Gastroesophageal sphincter (tissue), 4 donors: Measurements from ENCODE around the gene LDOC1. TPM values are rescaled to one million over a fixed set of nuclear protein-coding genes. Genes with fewer than 3 reads are reported as not detected.
A peak's percentile ranks its signal among the peaks of the same experiment; 100 is the strongest.

Experiments used
- ATAC-seq: fragments of 150-250 bp; one replicate; pipeline ENCODE4 v1.9.1; 2016; ENCODE audit warnings: mild to moderate bottlenecking, moderate library complexity
- H3K27ac ChIP-seq, 4 donors: fragments of 200-600 bp; sonication (generic) in 3 of 4; 1 replicate in 3 of 4; 2 replicates in 1 of 4; pipeline ENCODE4 v1.5.1; 2016 to 2019
- H3K27me3 ChIP-seq: fragments of 200-600 bp; sonication (generic); one replicate; pipeline ENCODE4 v1.5.1; 2019
- H3K36me3 ChIP-seq, 2 donors: fragments of 200-600 bp; sonication (generic); one replicate each; pipeline ENCODE4 v1.5.1; 2019; ENCODE audit warnings: control low read depth in 1 of 2
- H3K4me1 ChIP-seq, 3 donors: fragments of 200-600 bp; sonication (generic); 1 replicate in 2 of 3; 2 replicates in 1 of 3; pipeline ENCODE4 v1.5.1; 2016 to 2019; ENCODE audit warnings: control low read depth in 2 of 3
- H3K4me3 ChIP-seq, 2 donors: fragments of 200-600 bp; sonication (generic); one replicate each; pipeline ENCODE4 v1.5.1; 2019; ENCODE audit warnings: mild to moderate bottlenecking in 1 of 2, moderate library complexity in 1 of 2
- H3K9me3 ChIP-seq, 3 donors: fragments of 200-600 bp; sonication (generic); one replicate each; pipeline ENCODE4 v1.5.1; 2017 to 2019; ENCODE audit warnings: control low read depth in 2 of 3
- CTCF ChIP-seq, 4 experiments: fragments of 200-600 bp in 2 of 4; fragments of 450-650 bp in 2 of 4; sonication (generic) in 1 of 4; IDR thresholded peaks; one replicate each; pipeline ENCODE4 v1.5.1; 2017 to 2019; ENCODE audit warnings: antibody characterized with exemption in 4 of 4, mild to moderate bottlenecking in 2 of 4, moderate library complexity in 2 of 4
- EP300 ChIP-seq: sonication (generic); formaldehyde crosslinking; IDR thresholded peaks from one replicate; pipeline ENCODE4 v1.6.1; 2017; ENCODE audit warnings: antibody characterized with exemption, mild to moderate bottlenecking
- POLR2A ChIP-seq, 2 donors: fragments of 450-650 bp; IDR thresholded peaks; one replicate each; pipeline ENCODE4 v1.6.1; 2017; ENCODE audit warnings: antibody characterized with exemption in 2 of 2, mild to moderate bottlenecking in 2 of 2, moderate library complexity in 1 of 2
- POLR2AphosphoS5 ChIP-seq: sonication (generic); formaldehyde crosslinking; IDR thresholded peaks from one replicate; pipeline ENCODE4 v1.6.1; 2017; ENCODE audit warnings: antibody characterized with exemption
- WGBS, 2 donors: methylation state at CpG; one replicate each; pipeline ENCODE4 v1.1.5; 2018; ENCODE audit warnings: low coverage in 1 of 2; 5-methylcytosine and 5-hydroxymethylcytosine counted together
- total RNA-seq, 4 donors: library from RNA; depleted of rRNA; stranded (reverse); fragments of >200 nt; gene quantifications; one replicate each; pipeline ENCODE4 v1.1.0, GENCODE V29; 2016

Gene LDOC1
- 1 to 10 TPM; 2.1 to 8.5 (median 5.8) TPM for total RNA-seq

- 0 to 44% methylated on average over 5 to 8 of the region's 83 CpGs for WGBS, 2 donors
- Histone ChIP-seq H3K27me3 (no peaks in the 10 kb centered on the region), H3K36me3 (no peaks in the 10 kb centered on the region), H3K27ac (peak within 1 kb of the TSS in 3 of 4 donors; percentile 26 to 49 (median 45)), H3K9me3 (no peaks in the 10 kb centered on the region), H3K4me1 (peaks cover 0 to 7% (median 0%) of the 10 kb centered on the region in 3 donors), H3K4me3 (peak within 1 kb of the TSS; percentile 42 to 63)
- no peak for TF ChIP-seq EP300
- no peak for TF ChIP-seq POLR2AphosphoS5
- TF ChIP-seq POLR2A (IDR thresholded peaks at IDR 0.05), result no peak
- no peak for TF ChIP-seq CTCF (IDR thresholded peaks at IDR 0.05)
- ATAC-seq, result peak; percentile 87
These were observed at the start of gene LDOC1 for GRCh38 chrX:141176586-141177451. LDOC1 (minus strand) TSS chrX:141177129; CDS start chrX:141177021, 108 bp downstream.

- H3K36me3 ChIP-seq, result no peaks in the 10 kb centered on the region
- 58 to 92% methylated on average over 2 of the region's 2 CpGs for WGBS, 2 donors
- ATAC-seq, result no peak
- H3K27ac ChIP-seq, result no peak overlapping the region
- no peaks in the 10 kb centered on the region for H3K4me1 ChIP-seq
- no peak overlapping the region for H3K4me3 ChIP-seq
- TF ChIP-seq POLR2AphosphoS5, result no peak
- TF ChIP-seq EP300, result no peak
- no peak for TF ChIP-seq POLR2A (IDR thresholded peaks at IDR 0.05)
- no peak for TF ChIP-seq CTCF (IDR thresholded peaks at IDR 0.05)
- H3K9me3 ChIP-seq, result no peaks in the 10 kb centered on the region
- H3K27me3 ChIP-seq, result no peaks in the 10 kb centered on the region
These were observed 44.7 kb upstream of the LDOC1 start for GRCh38 chrX:141221611-141222010.

GRCh38 chrX:141220342-141221008 is 43.5 kb upstream of the LDOC1 start:
- ATAC-seq, result no peak

GRCh38 chrX:141214196-141214595 is 37.3 kb upstream of the LDOC1 start:
- no peak for ATAC-seq
- no peak overlapping the region for H3K4me3 ChIP-seq
- no peaks in the 10 kb centered on the region for H3K36me3 ChIP-seq
- no peak overlapping the region for H3K27ac ChIP-seq
- WGBS, 2 donors, result 67% methylated on average over 1 of the region's 1 CpG; no CpG with 5 or more reads in 1 of the 2 donors
- no peaks in the 10 kb centered on the region for H3K9me3 ChIP-seq
- no peaks in the 10 kb centered on the region for H3K27me3 ChIP-seq
- TF ChIP-seq POLR2AphosphoS5 (no peak), CTCF (IDR thresholded peaks at IDR 0.05) (no peak), EP300 (no peak), POLR2A (IDR thresholded peaks at IDR 0.05) (no peak)
- no peaks in the 10 kb centered on the region for H3K4me1 ChIP-seq

More at GRCh38 chrX:141220342-141221008, 43.5 kb upstream of the LDOC1 start:
- WGBS, 2 donors, result 43 to 58% methylated on average over 3 of the region's 3 CpGs
- H3K4me3 ChIP-seq, result no peak overlapping the region
- TF ChIP-seq POLR2AphosphoS5 (no peak), EP300 (no peak), CTCF (IDR thresholded peaks at IDR 0.05) (no peak), POLR2A (IDR thresholded peaks at IDR 0.05) (no peak)
- H3K36me3 ChIP-seq, result no peaks in the 10 kb centered on the region
- no peak overlapping the region for H3K27ac ChIP-seq
- H3K27me3 ChIP-seq, result no peaks in the 10 kb centered on the region
- H3K4me1 ChIP-seq, result no peaks in the 10 kb centered on the region
- no peaks in the 10 kb centered on the region for H3K9me3 ChIP-seq
